Peyer's patch (tissue), 4 donors: ENCODE results near the gene AUTS2. TPM values are rescaled to one million over a fixed set of nuclear protein-coding genes. Genes with fewer than 3 reads are reported as not detected.

Experiments
- DNase-seq, 3 donors: peaks; one replicate each; pipeline ENCODE4 v3.0.0-alpha.2; 2017 to 2019
- H3K27ac ChIP-seq, 4 donors: fragments of 200-600 bp; sonication (generic); one replicate each; pipeline ENCODE4 v1.5.1; 2016 to 2019
- H3K27me3 ChIP-seq, 2 donors: fragments of 200-600 bp; sonication (generic); one replicate each; pipeline ENCODE4 v1.5.1; 2019
- H3K36me3 ChIP-seq, 3 donors: fragments of 200-600 bp; sonication (generic); one replicate each; pipeline ENCODE4 v1.5.1; 2016 to 2019
- H3K4me1 ChIP-seq, 4 donors: fragments of 200-600 bp; sonication (generic); one replicate each; pipeline ENCODE4 v1.5.1; 2016 to 2019
- H3K4me3 ChIP-seq, 4 donors: fragments of 200-600 bp; sonication (generic); 1 replicate in 3 of 4; 2 replicates in 1 of 4; pipeline ENCODE4 v1.5.1; 2016 to 2019; ENCODE audit warnings: mild to moderate bottlenecking in 1 of 4
- H3K9me3 ChIP-seq, 4 donors: fragments of 200-600 bp; sonication (generic); one replicate each; pipeline ENCODE4 v1.5.1; 2016 to 2019; ENCODE audit warnings: mild to moderate bottlenecking in 1 of 4
- CTCF ChIP-seq, 6 experiments: fragments of 450-650 bp in 4 of 6; fragments of 200-600 bp in 2 of 6; sonication (generic) in 1 of 6; IDR thresholded peaks; one replicate each; pipeline ENCODE4 v1.5.1; 2017 to 2019; ENCODE audit warnings: antibody characterized with exemption in 6 of 6, mild to moderate bottlenecking in 3 of 6, moderate library complexity in 1 of 6
- POLR2A ChIP-seq, 2 donors: fragments of 450-650 bp; IDR thresholded peaks; one replicate each; pipeline ENCODE4 v1.5.1; 2017; ENCODE audit warnings: antibody characterized with exemption in 2 of 2, mild to moderate bottlenecking in 2 of 2, moderate library complexity in 2 of 2
- total RNA-seq, 4 donors: library from RNA; depleted of rRNA; stranded (reverse); fragments of >200 nt; gene quantifications; one replicate each; pipeline ENCODE4 v1.1.0, GENCODE V29; 2016

The AUTS2 gene
- total RNA-seq, 4 donors from 2014 or later: 55.9 to 90.0 (median 72.6) TPM

- Histone ChIP-seq H3K4me1 (no peaks in the 10 kb centered on the region), H3K9me3 (no peaks in the 10 kb centered on the region), H3K4me3 (no peak overlapping the region), H3K27ac (no peak overlapping the region), H3K36me3 (no peaks in the 10 kb centered on the region), H3K27me3 (no peaks in the 10 kb centered on the region)
- DNase-seq: no peak
- no peak for TF ChIP-seq POLR2A (IDR thresholded peaks at IDR 0.05)
These were observed 349.7 kb downstream of the AUTS2 start for GRCh38 chr7:69947998-69948397.

- TF ChIP-seq CTCF (IDR thresholded peaks at IDR 0.05): no peak
- no peak for TF ChIP-seq POLR2A (IDR thresholded peaks at IDR 0.05)
- no peak for DNase-seq
- no peak overlapping the region for H3K27ac ChIP-seq
- H3K4me3 ChIP-seq: no peak overlapping the region
- H3K27me3 ChIP-seq: no peaks in the 10 kb centered on the region
- no peaks in the 10 kb centered on the region for H3K36me3 ChIP-seq
- H3K4me1 ChIP-seq: no peaks in the 10 kb centered on the region
- H3K9me3 ChIP-seq: no peaks in the 10 kb centered on the region
These were observed 350.8 kb downstream of the AUTS2 start for GRCh38 chr7:69949122-69949521.

- H3K27me3 ChIP-seq: no peaks in the 10 kb centered on the region
- H3K27ac ChIP-seq: no peak overlapping the region
- H3K9me3 ChIP-seq: no peaks in the 10 kb centered on the region
- DNase-seq: no peak
- H3K36me3 ChIP-seq: no peaks in the 10 kb centered on the region
- H3K4me3 ChIP-seq: no peak overlapping the region
- no peaks in the 10 kb centered on the region for H3K4me1 ChIP-seq
- TF ChIP-seq CTCF (IDR thresholded peaks at IDR 0.05) (no peak), POLR2A (IDR thresholded peaks at IDR 0.05) (no peak)
These were observed 353.2 kb downstream of the AUTS2 start for GRCh38 chr7:69951458-69951857.

- Histone ChIP-seq H3K36me3 (no peaks in the 10 kb centered on the region), H3K4me3 (no peak overlapping the region), H3K27me3 (no peaks in the 10 kb centered on the region), H3K9me3 (no peaks in the 10 kb centered on the region), H3K4me1 (no peaks in the 10 kb centered on the region), H3K27ac (peak overlapping the region in 1 of 4 donors; percentile 50)
- no peak for TF ChIP-seq CTCF (IDR thresholded peaks at IDR 0.05)
- TF ChIP-seq POLR2A (IDR thresholded peaks at IDR 0.05): no peak
- DNase-seq: no peak
These were observed 355.1 kb downstream of the AUTS2 start for GRCh38 chr7:69953136-69954067.

GRCh38 chr7:69956541-69956940, 358.3 kb downstream of the AUTS2 start:
- TF ChIP-seq POLR2A (IDR thresholded peaks at IDR 0.05) (no peak), CTCF (IDR thresholded peaks at IDR 0.05) (no peak)
- Histone ChIP-seq H3K27ac (no peak overlapping the region), H3K4me3 (no peak overlapping the region), H3K9me3 (no peaks in the 10 kb centered on the region), H3K36me3 (no peaks in the 10 kb centered on the region), H3K4me1 (no peaks in the 10 kb centered on the region), H3K27me3 (no peaks in the 10 kb centered on the region)
- no peak for DNase-seq

- H3K27ac ChIP-seq: no peak overlapping the region
- no peak for TF ChIP-seq CTCF (IDR thresholded peaks at IDR 0.05)
- no peak for TF ChIP-seq POLR2A (IDR thresholded peaks at IDR 0.05)
- H3K4me1 ChIP-seq: peaks cover 0 to 4% (median 0%) of the 10 kb centered on the region in 4 donors
- no peak for DNase-seq
- H3K27me3 ChIP-seq: no peaks in the 10 kb centered on the region
- no peaks in the 10 kb centered on the region for H3K9me3 ChIP-seq
- H3K4me3 ChIP-seq: no peak overlapping the region
- no peaks in the 10 kb centered on the region for H3K36me3 ChIP-seq
These were observed 359.4 kb downstream of the AUTS2 start for GRCh38 chr7:69957661-69958060.
